Transverse colon (tissue), 4 donors: Measurements from ENCODE around the gene MRRF.

ENCODE experiments used
- EP300 ChIP-seq: sonication (generic); formaldehyde crosslinking; IDR thresholded peaks from one replicate; pipeline ENCODE4 v1.6.1; 2017; ENCODE audit warnings: antibody characterized with exemption, low read depth
- POLR2AphosphoS5 ChIP-seq, 3 donors: sonication (generic); formaldehyde crosslinking; IDR thresholded peaks; one replicate each; pipeline ENCODE4 v1.6.1; 2016; ENCODE audit warnings: antibody characterized with exemption in 3 of 3
- TF ChIP-seq, protein P1 (sequence below), 5 experiments: fragments of 200-600 bp in 3 of 5; fragments of 450-650 bp in 2 of 5; sonication (generic) in 3 of 5; IDR thresholded peaks; 1 replicate in 2 of 5; 2 replicates in 3 of 5; pipeline ENCODE4 v1.5.1; 2016 to 2017; ENCODE audit warnings: antibody characterized with exemption in 5 of 5, inconsistent platforms in 3 of 5, mild to moderate bottlenecking in 2 of 5, moderate library complexity in 1 of 5

DNA sequence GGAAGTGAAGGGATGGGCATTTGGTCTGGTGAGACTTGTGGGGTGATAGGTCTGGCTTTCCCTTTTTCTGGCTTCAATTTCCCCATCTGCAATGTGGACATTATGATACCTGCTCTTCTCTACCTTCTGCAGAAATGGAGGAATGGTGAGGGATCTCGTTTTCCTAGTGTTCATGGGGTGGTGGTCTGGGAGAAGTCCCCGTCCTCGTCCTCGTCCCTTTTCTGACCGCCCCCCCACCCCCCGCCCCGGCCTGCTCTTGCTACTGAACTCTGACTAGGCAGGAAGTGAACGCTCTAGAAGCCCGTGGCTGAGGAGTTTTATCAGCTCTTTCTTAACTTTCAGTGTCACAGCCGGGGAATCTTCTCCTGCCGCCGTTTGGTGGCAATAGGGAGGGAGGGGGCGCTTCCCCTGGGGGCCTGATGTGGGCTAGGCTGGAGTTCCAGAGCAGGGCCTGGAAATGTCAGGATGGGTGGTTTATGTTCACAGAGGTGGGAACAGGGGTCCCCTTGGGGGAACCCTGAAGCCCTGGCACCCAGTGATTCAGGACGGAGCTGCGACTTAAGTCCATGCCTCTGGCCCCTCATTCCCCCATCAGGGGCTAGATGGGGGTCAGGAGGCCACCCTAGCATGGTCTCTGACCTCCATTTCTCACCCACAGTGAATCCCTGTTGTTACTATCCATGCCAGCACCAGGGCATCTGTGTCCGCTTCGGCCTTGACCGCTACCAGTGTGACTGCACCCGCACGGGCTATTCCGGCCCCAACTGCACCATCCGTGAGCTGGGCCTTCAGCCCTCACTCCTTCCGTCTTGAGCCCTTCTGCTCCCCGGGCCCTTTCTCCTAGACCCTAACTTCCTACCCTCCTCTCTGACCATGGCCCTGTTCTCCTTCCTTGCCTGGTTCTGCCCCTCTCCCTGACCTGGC, 112.8 kb downstream of the MRRF start:
- TF ChIP-seq EP300 (no peak), POLR2AphosphoS5 (IDR thresholded peaks at IDR 0.05) (no peak)
- TF ChIP-seq, protein P1, sequence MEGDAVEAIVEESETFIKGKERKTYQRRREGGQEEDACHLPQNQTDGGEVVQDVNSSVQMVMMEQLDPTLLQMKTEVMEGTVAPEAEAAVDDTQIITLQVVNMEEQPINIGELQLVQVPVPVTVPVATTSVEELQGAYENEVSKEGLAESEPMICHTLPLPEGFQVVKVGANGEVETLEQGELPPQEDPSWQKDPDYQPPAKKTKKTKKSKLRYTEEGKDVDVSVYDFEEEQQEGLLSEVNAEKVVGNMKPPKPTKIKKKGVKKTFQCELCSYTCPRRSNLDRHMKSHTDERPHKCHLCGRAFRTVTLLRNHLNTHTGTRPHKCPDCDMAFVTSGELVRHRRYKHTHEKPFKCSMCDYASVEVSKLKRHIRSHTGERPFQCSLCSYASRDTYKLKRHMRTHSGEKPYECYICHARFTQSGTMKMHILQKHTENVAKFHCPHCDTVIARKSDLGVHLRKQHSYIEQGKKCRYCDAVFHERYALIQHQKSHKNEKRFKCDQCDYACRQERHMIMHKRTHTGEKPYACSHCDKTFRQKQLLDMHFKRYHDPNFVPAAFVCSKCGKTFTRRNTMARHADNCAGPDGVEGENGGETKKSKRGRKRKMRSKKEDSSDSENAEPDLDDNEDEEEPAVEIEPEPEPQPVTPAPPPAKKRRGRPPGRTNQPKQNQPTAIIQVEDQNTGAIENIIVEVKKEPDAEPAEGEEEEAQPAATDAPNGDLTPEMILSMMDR (IDR thresholded peaks at IDR 0.05) = no peak
